Psoas muscle (tissue), 8 donors: ENCODE measurements around the gene TRAPPC10. TPM values are rescaled to one million over a fixed set of nuclear protein-coding genes. Genes with fewer than 3 reads are reported as not detected.

Experiments used
- ATAC-seq, 4 donors: fragments of 200-7000 bp; cut with Tn5 transposase; one replicate each; pipeline ENCODE4 v1.9.1; 2020; ENCODE audit warnings: moderate library complexity in 3 of 4, mild to moderate bottlenecking in 2 of 4
- DNase-seq, 2 donors: peaks; one replicate each; pipeline ENCODE4 v3.0.0-alpha.2; 2020
- H3K27ac ChIP-seq: fragments of 200-600 bp; one replicate; pipeline ENCODE4 v1.8.0; 2022
- H3K27me3 ChIP-seq, 3 donors: fragments of 200-600 bp in 1 of 3; one replicate each; pipeline versions ENCODE4 v1.6.1 to v1.8.0; 2013 to 2022; ENCODE audit warnings: low read length in 2 of 3, mild to moderate bottlenecking in 2 of 3, moderate library complexity in 1 of 3; ENCODE audit not compliant: insufficient read depth in 3 of 3
- H3K36me3 ChIP-seq, 2 donors: fragments of 200-600 bp in 1 of 2; one replicate each; pipeline versions ENCODE4 v1.6.1 to v1.8.0; 2013 to 2022; ENCODE audit warnings: low read depth in 1 of 2, mild to moderate bottlenecking in 1 of 2, moderate library complexity in 1 of 2; ENCODE audit not compliant: insufficient read depth in 1 of 2
- H3K4me1 ChIP-seq: fragments of 200-600 bp; one replicate; pipeline ENCODE4 v1.8.0; 2022
- H3K4me3 ChIP-seq: fragments of 200-600 bp; one replicate; pipeline ENCODE4 v1.8.0; 2022; ENCODE audit warnings: mild to moderate bottlenecking
- H3K9me3 ChIP-seq: fragments of 200-600 bp; one replicate; pipeline ENCODE4 v1.8.0; 2022
- WGBS, 3 donors: extraction: QIAGEN DNeasy Blood & Tissue Kit; methylation state at CpG; one replicate each; pipeline versions ENCODE4 v1.1.6 to v1.1.7; 2013; 5-methylcytosine and 5-hydroxymethylcytosine counted together
- intact Hi-C, 2 donors: fragments of 100-400 bp; cut with DNase I; formaldehyde crosslinking; loops; one replicate each; pipeline versions ENCODE4 v1.11.0 to v1.14.2; 2022
- polyA plus RNA-seq, 3 donors: library from polyadenylated mRNA; stranded (reverse); fragments of 200-250 nt; gene quantifications; one replicate each; pipeline ENCODE4 v1.2.3, GENCODE V29; 2013
- total RNA-seq, 4 donors: library from RNA; stranded (reverse); fragmentation: NEBNext Ultra II Directional in 2 of 4; extraction: Animal tissue kit (Norgen Biotek cat#: 25700) in 2 of 4; gene quantifications; one replicate each; pipeline versions ENCODE4 v1.2.1 to v1.2.4, GENCODE V29; 2021 to 2023
- TF ChIP-seq, protein P1 (sequence below): fragments of 200-600 bp; IDR thresholded peaks from one replicate; pipeline ENCODE4 v1.8.0; 2022; ENCODE audit warnings: antibody characterized with exemption
- donor health status: healthy with polysubstance abuse.
- donor health status: DM: no; HTN: no; CAD: no; lungs with moderate emphysema.
- donor health status: Bipolar disorder and iron deficiency.
- donor health status: healthy.
- donor health status: DM: yes; HTN: yes; CAD: no.
- donor health status: DM: no; HTN: no; CAD: no.
- donor health status: DM: no; HTN: no; CAD: no.
- donor health status: DM: yes; HTN: yes; CAD: no.

The TRAPPC10 gene
- total and polyA plus RNA-seq, 7 donors, result 6.4 to 22.2 (median 20.0) TPM

DNA sequence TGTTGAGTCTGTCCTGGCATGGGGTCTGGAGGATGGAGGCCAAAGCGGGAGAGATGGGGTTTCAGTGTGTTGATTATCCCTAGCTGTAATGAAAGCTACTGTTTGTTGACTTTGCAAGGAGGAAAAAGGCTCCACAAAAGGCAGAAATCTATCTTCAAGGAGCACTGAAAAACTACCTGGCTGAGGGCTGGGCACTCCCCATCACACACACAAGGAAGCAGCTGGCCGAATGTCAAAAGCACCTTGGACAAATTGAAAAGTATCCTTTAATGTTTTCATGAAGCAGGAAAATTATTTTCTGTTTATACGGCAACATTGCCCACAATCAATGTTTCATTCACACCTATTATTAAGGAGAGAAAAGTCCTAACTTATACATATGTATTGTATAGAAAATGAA is 67.3 kb downstream of the TRAPPC10 start:
- Histone ChIP-seq H3K27me3 (no peaks in the 10 kb centered on the region), H3K27ac (no peak overlapping the region), H3K4me3 (no peak overlapping the region), H3K9me3 (no peaks in the 10 kb centered on the region), H3K4me1 (no peaks in the 10 kb centered on the region), H3K36me3 (peaks cover 5 to 100% of the 10 kb centered on the region in 2 donors)
- WGBS, 3 donors, result 93 to 98% (median 97%) methylated on average over 3 of the region's 3 CpGs
- intact Hi-C loops, result no loop called here
- DNase-seq (no peak), ATAC-seq (no peak)
- TF ChIP-seq, protein P1, sequence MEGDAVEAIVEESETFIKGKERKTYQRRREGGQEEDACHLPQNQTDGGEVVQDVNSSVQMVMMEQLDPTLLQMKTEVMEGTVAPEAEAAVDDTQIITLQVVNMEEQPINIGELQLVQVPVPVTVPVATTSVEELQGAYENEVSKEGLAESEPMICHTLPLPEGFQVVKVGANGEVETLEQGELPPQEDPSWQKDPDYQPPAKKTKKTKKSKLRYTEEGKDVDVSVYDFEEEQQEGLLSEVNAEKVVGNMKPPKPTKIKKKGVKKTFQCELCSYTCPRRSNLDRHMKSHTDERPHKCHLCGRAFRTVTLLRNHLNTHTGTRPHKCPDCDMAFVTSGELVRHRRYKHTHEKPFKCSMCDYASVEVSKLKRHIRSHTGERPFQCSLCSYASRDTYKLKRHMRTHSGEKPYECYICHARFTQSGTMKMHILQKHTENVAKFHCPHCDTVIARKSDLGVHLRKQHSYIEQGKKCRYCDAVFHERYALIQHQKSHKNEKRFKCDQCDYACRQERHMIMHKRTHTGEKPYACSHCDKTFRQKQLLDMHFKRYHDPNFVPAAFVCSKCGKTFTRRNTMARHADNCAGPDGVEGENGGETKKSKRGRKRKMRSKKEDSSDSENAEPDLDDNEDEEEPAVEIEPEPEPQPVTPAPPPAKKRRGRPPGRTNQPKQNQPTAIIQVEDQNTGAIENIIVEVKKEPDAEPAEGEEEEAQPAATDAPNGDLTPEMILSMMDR, result no peak

DNA sequence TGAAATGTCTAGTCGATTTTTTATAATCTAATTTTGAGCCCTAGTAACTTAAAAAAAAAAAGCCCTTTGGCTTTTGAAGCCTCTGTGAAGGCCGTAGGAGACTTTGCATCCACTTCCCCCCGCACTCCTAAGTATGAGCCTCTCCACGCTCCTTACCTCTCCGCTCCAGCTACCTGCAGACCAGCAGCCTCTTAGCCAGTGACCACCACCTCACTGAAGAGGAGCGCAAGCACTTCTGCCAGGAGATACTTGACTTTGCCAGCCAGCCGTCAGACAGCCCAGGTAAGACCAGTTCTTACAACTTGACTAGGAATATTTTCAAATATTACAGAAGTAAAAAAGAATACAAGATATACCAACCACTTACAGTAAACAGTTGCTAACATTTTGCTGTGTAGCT is 67.7 kb downstream of the TRAPPC10 start:
- Histone ChIP-seq H3K9me3 (no peaks in the 10 kb centered on the region), H3K36me3 (peaks cover 5 to 100% of the 10 kb centered on the region in 2 donors), H3K4me1 (no peaks in the 10 kb centered on the region), H3K27me3 (no peaks in the 10 kb centered on the region), H3K4me3 (no peak overlapping the region), H3K27ac (no peak overlapping the region)
- intact Hi-C loops, result no loop called here
- DNase-seq (no peak), ATAC-seq (no peak)
- WGBS, 3 donors, result 93 to 96% (median 94%) methylated on average over 7 of the region's 7 CpGs
- TF ChIP-seq, protein P1, result no peak

DNA sequence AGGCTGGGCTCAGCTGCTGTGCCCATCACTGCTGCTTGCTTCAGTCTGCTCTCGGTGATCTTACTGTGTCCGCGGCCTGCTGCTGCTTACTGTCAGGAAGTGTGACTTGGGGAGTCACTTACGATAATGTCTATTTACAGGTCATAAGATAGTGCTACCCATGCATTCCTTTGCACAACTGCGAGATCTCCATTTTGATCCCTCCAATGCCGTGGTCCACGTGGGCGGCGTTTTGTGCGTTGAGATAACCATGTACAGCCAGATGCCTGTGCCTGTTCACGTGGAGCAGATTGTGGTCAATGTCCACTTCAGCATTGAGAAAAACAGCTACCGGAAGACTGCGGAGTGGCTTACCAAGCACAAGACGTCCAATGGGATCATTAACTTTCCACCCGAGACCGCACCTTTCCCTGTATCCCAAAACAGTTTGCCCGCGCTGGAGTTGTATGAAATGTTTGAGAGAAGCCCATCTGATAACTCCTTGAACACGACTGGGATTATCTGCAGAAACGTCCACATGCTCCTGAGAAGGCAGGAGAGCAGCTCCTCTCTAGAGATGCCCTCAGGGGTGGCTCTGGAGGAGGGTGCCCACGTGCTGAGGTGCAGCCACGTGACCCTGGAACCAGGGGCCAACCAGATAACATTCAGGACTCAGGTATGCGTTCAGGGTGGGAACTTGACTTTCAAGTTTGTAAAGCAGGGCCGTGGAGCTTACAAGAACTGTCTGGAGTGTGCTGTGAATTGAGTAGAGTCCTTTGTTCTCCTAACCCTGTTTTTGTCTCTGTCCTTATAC is 70.7 kb downstream of the TRAPPC10 start:
- Histone ChIP-seq H3K27ac (no peak overlapping the region), H3K9me3 (no peaks in the 10 kb centered on the region), H3K4me1 (no peaks in the 10 kb centered on the region), H3K27me3 (no peaks in the 10 kb centered on the region), H3K4me3 (no peak overlapping the region), H3K36me3 (peaks cover 2 to 99% of the 10 kb centered on the region in 2 donors)
- intact Hi-C loops, result no loop called here
- no peak for ATAC-seq
- no peak for DNase-seq
- TF ChIP-seq, protein P1, result no peak
- WGBS, 3 donors, result 88 to 92% (median 91%) methylated on average over 24 of the region's 24 CpGs

DNA sequence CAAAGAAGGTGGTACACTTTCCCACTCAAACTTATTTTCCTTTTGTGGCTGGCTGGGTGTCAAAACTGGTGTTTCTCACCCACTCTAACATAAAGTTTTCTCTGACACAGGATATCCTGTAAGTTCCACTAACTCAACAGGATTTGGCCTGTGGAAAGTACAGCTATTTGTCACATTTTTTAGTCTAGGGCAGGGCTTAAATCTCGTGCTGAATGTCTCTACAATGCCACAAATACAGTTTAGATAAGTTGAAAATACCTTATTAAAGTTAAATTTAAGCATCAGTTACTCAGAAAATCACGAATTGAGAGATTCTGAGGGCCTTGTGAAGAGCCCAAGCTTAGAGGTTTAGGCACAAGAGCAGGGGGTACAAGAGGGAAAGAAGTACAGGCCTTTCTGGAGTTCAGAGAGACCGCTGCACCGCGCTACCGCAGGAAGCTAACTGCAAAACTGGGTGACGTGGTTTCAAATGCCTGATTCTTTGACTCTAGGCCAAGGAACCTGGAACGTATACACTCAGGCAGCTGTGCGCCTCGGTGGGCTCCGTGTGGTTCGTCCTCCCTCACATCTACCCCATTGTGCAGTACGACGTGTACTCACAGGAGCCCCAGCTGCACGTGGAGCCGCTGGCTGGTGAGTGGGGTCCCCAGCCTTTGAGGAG is 71.7 kb downstream of the TRAPPC10 start:
- no peak for ATAC-seq
- 64 to 79% (median 75%) methylated on average over 16 of the region's 16 CpGs for WGBS, 3 donors
- TF ChIP-seq, protein P1, result no peak

More for the DNA sequence above, 71.7 kb downstream of the TRAPPC10 start:
- no peak overlapping the region for H3K4me3 ChIP-seq
- peak overlapping the region; percentile 46 for H3K27ac ChIP-seq
- H3K9me3 ChIP-seq, result no peaks in the 10 kb centered on the region
- intact Hi-C loops, result no loop called here
- no peaks in the 10 kb centered on the region for H3K4me1 ChIP-seq
- H3K36me3 ChIP-seq, result peaks cover 2 to 99% of the 10 kb centered on the region in 2 donors
- H3K27me3 ChIP-seq, result no peaks in the 10 kb centered on the region
- no peak for DNase-seq
